HG02678 (cell line): ENCODE data around the gene HTR2B.
A peak's percentile ranks its signal among the peaks of the same experiment; 100 is the strongest.
"Not testable (repeated sequence)": the region's sequence is repeated elsewhere in the genome, so short reads cannot be mapped to it uniquely, and the experiment has no call there.

Experiments used
- ATAC-seq: cut with Tn5 transposase; IDR thresholded peaks from one replicate; pipeline ENCODE4 v1.9.1; 2021; ENCODE audit warnings: mild to moderate bottlenecking, moderate library complexity; ENCODE audit not compliant: unreplicated experiment

HTR2B gene

DNA sequence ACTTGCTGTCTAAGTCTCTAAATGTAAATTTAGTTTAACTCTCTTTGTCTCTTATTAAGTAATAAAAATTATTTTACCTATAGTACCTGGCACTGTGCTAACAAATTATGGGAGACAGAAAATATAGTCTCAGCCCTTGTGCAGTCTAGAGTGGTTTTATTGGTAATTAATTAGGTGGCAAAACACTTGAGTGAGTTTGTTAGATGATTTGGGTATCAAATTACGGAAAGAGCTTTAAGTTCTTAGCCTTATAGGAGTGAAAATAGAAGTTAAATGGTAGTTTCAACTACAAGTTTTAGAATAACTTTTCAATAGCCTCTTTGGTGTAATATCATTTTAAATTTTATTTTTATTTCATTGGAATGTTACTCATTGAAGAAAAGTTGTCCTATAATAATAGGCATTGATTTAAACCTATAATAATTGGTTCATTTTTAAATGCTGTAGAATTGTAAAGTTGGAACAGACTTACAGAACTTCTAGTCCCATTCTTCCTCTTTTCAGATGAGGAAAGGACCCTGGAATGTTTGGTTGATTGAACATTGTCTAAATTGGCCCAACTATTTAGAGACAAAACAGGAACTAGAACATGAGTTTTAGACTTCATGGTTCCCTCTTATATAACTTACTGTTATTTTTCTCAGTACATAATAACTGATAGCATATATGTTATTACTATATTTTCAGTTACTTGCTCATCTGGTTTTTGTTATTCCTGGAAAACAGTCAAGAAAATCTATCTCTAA is 10.2 kb upstream of the HTR2B start:
- no peak for ATAC-seq

DNA sequence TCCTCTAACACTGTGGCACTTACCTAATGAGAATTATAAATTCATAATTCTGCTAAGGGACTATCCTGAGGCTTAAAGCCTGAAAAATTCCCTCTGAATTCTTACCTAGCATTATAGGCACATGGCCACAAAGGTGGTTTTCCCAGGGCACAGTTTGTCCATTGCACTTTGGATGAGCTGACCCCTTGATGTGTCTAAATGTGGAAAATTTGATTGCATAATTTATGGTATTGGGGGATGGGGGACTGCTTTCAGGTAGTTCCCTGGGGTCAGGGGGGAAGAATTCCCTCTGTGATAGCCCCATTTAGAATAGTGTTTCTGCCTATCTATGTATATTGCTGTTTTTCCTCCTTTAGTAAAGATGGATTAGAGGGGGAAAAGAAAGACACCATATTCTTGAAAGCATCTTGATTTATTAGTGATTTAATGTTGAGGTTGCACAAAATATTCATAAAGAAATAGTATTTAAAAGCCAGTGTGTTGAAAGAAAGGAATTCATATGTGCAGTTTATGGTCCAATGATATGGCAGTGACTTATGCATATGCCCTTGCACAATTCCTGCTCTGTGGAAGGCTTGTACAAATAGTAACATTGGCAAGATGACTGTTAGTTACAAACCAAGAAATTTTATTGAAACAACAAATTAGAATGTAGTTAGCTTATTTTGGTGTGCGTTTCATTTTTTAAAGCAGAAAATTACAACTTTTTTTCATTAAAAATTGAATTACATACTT is 8.7 kb upstream of the HTR2B start:
- ATAC-seq = no peak

DNA sequence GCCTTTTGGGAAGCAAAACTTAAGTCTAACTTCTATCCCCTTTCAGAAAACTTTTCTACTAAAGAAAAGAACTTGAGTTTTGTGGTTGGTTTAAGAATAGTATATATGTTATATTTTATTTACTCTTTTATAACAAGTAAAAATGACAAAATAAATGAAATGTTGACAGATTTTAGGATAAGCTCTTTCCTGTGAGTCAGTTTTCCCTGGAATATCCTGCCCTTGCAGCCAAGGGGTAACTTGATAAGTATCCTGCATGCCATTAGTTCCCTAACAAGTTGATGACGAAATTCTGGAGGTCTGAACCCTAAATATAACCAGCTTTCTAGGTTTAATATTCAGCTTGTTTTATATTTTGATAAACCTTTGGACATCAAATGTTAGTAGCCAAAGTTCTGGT is 7.3 kb upstream of the HTR2B start:
- no peak for ATAC-seq

DNA sequence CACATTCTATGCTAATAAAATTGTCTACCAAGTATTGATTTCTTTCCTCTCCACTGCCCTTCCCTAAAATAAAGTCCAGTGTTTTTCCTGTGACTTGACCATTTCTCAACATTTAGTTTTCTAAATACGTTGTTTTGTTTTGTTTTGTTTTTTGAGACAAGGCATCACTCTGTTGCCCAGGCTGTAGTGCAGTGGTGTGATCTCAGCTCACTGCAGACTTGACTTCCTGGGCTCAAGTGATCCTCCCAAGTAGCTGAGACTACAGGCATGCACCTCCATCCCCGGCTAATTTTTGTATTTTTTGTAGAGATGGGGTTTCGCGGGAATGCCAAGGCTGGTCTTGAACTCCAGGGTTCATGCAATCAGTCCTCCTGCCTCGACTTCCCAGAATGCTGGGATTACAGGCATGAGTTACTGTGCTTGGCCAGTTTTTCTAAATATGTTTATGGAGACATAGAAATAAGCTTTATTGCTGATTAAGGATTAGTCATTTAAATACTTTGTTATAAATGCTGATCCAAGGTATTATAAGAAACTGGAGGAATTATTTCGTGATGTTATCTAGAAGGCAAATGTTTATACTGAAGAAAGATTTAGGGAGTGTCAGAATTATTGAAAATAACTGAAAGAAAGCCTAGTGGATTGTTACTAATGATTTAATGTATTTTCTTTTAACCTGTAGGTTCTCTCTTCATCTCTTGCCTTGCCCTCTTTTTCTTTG is 5.7 kb upstream of the HTR2B start:
- ATAC-seq = no peak

DNA sequence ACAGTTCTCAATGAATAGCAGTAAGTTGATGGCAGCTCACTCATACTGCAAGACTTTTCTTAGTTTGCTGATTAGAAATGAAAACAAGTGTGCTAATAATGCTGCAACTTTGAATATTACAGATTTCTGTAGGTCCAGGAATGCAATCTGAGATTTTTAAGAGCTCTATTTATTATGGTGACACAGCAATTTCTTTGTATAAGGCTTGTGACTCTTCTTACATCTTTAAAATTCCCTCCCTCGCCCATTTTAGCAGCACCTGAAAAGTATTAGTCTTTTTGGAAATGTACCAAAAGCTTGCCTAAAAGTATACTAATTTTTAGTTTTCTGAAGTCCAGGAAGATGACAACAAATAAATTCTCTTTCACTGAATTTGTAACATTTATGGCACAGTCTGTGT is 4.4 kb upstream of the HTR2B start:
- ATAC-seq = no peak

DNA sequence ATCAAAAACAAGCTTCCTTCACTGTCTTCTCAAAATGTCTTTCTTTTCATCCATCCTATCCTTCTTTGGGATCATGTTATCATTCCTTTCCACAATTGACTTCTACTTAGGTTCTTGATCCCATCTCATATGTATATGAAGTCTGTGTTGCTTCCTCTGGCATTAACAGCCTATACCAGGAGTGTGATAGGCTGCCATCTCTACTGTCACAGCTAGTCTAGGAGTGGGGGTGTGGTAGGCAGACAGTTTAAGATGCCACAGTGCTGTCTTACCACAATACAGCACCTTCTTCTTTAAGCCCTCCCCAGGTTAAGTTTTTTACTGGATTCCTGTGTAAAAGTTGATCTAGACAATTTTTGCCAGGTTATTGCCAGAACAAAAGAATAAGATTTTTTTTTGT is 3.7 kb upstream of the HTR2B start:
- no peak for ATAC-seq

DNA sequence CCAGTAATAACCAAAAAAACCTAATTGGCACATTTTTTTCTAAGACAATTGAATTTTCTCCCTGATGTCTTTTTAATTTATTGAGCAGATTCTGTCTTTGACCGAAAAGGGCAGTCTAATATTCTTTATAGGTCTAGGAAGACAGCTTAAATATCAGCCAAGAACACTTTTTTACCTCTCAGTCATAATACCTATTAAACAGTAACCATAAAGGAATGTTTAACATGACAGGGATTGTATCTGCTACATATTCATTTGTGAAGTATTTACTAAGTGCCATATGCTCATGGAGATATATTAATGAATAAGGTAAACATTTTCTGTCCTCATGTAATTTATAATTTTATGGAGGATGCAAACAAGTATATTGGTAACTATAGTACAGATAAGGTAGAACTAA is 3.1 kb upstream of the HTR2B start:
- ATAC-seq = no peak

DNA sequence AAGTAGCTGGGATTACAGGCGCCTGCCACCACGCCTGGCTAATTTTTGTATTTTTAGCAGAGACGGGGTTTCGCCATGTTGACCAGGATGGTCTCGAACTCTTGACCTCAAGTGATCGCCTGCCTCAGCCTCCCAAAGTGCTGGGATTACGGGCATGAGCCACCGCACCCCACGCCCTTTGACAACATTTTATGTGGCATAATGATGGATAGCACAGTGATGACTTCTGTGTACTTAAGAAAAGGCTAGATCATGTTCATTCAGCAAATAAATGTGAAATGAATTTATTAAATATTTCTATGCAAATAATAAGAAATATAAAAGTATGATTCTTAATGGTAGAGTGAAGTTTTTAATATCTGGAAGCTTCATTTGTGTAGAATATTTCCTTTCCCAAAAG is 2.6 kb upstream of the HTR2B start:
- ATAC-seq = no peak

DNA sequence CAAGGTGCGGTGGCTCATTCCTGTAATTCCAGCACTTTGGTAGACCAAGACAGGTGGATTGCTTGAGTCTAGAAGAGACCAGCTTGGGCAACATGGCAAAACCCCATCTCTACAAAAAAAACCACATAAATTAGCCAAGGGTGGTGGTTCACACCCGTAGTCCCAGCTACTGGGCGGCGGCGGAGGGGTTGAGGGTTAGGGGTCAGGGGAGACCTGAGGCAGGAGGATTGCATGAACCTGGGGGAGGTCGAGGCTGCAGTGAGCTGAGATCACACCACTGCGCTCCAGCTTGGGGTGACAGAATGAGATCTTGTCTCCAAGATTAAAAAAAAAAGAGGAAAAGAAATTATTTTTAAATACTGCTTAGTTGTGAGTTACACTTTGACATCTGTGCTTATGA is 1.3 kb upstream of the HTR2B start:
- ATAC-seq = no peak

DNA sequence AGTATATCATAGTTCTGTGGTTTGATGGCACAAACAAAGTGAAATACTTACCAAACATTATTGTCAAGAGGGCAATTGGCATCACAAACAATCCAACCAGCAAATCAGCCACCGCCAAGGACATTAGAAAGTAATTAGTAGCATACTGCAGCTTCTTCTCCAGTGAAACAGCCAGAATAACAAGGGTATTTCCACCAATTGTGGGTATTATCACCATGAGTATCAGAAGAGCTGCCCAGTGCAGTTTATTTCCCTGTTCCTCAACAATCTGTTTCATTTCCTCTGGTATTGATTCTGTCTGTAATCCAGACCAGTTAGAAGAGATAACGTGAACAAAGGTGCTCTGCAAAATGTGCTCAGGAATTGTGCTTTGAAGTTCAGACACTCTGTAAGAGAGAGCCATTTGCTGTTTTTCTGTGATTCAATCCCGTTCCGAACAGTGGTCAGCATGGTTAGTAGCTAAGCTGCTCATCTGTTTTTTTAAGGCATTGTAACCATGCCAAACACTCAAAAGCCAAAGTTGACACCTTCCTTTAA is 1.4 kb downstream of the HTR2B start:
- no peak for ATAC-seq

DNA sequence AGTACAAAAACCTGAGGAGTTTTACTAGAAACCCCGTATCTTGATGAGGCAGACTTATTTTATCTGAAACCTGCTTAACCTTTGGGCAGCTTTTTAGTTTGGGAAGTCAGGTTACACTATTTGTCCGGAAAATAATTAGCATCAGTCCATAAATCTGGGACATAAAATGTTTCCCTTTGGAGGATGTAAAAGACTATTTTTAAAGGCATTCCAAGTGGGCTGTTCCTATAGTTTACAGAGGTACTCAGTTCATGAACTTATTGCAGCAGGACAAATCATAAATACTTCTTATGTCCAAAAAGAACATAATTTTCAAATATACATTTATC is 6.3 kb downstream of the HTR2B start:
- ATAC-seq = no peak

DNA sequence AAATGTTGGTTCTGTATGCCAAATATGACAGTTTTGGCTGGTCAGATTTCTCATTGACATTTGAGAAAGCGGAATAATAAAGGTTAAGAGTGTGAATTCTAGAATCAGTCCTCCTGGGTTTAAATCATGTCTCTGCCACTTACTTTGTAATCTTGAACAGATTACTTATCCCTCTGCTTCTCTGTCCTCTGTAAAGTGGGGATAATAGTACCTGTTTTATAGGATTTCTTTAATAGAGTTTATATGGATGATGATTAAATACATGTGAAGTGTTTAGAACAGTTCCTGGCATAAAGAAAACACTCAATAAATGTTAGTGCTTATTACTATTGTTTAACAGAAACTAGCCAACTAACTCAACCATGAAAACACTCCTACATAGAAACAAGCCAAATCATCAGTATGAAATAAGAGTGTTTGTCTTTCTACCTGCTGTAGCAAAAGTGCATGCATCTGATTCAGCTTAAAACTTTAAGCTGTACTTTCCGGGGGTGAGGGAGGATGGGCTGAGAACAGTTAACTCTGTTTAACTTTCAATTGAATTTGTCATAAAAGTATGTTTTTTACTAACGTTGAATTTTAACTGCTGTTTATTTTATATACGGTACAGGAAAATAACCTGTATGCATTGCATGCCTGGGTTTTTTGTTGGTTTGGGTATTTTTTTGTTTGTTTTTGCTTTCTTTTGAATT is 6.8 kb downstream of the HTR2B start:
- no peak for ATAC-seq

DNA sequence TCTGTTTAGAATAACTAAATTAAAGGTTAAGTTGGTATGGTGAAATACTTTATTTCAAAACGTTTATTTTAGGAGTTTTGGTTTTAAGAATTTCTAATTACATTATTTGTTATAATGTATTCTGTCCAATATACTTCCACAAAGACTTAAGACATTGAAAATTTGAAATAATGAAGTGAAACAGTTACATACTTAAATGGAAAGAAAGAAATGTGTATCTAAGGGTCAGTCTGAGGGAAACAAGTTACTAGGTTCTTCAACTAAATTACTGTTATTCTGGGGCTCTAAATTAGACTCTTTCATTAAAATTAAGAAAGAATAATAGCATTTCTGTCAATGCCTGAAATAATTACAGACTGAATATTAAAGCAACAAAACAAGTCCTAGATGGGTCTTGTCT is 7.7 kb downstream of the HTR2B start:
- no peak for ATAC-seq

DNA sequence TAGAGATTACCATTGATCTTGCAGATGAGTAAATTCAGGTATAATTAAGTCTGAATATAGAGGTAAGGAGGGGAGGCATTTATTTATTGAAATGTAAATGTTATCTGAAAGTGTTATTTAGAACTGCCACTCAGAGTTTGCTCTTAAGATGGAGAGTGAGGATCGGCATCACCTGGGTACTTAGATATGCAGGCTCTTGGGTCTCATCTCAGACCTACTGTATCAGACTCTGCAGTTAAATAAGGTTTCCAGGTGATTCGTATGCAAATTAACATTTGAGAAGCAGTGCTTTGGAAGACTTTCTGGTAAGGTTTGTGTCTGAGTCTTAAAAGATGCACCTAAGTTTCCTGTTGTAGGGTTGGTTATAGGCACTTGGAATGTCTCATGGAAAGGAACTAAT is 9.2 kb downstream of the HTR2B start:
- ATAC-seq = no peak

DNA sequence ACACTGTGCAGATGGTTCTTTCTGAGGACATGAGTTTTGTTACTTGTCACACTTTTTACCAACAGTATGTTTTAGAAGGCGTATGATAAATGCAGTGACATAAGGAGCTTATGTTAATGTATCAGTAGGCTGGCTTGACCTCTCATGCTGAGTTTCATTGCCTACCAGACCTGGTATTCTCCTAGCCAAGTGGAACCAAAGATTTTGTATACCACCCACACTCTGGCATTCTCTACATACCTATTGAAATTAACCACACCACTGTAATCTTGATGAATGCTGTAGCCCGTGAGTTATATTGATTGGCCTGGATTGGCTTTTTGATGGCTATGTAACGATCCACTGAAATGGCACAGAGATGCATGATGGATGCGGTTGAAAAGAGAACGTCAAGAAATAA is 11.4 kb downstream of the HTR2B start:
- ATAC-seq = no peak

DNA sequence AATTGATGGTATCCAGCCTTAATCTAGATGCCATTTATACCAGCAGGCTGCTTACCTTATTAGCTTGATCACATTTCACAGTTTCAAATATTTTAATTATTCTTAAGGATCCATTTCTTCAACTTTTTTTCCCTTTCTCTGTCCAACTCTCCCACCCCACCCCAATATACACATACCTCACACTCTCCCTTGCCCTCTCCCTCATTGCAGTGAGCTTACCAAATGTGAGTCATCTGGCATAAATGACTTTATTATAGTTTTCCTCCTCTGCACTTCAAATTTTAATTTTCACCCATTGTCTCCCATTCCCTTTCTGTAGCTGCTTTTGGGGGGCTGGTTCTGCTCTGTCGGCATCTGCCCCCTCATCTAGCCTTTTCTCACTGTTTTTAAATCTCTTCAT is 12.9 kb downstream of the HTR2B start:
- no peak for ATAC-seq

DNA sequence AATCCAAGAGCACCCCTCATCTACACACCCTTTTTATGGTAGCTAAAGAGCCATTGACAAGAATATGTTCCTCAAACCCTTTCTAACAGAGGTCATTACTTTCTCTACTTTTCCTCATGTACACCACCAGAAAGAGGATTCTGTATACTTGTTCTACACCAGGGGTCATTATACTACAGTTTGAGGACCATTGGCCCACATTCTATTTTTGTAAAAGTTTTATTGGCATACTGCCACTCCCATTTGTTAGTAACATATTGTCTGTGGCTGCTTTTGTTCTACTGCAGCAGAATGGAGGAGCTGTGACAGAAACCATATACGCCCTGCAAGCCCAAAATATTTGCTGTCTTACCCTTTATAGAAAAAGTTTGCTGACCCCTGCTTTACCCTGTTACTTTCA is 14.3 kb downstream of the HTR2B start:
- ATAC-seq = no peak

DNA sequence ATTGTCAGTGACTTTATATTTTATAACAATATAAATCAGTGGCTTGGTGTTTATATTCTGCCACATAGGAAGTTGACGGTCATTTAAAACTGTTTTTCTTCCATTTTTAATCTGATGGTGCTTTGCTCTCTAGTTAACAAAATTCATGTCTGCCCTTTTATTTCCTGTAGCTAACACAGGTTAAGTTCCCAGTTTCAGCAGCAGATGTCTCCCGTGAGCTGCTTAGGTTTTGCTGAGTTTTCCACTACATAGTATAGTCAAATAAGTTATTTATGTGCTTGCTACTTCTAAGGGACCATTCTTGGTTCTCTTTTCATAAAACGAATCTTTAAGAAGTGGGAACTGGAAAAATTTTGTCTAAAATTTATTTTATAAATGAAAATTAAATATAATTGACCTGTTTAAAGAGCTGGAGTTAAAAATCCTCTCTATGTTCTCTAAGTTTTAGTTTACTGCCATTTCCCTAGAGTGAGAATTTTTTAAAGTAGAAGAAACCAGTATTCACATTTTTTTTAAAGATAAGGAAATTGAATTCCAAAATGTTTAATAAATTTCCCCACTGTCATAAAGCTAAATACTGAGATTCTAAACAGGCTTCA is 20.6 kb downstream of the HTR2B start:
- peak; percentile 64 for ATAC-seq

DNA sequence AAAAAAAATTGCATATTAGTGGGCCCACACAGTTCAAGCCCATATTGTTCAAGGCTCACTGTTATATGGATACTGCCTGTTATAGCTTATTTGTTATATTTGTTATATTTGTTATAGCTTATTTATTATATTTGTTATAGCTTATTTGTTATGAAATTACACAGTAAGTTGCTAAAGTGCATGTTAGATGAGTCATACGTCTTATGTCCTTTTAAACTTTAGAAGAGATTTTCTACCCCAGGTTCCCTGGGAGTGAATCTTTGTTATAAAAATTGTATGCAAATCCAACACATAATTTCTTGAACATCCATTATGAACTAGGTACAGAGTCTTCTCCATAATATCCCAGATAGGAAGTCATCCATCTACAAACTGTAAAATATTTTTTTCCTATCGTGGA is 22.1 kb downstream of the HTR2B start:
- no peak for ATAC-seq

DNA sequence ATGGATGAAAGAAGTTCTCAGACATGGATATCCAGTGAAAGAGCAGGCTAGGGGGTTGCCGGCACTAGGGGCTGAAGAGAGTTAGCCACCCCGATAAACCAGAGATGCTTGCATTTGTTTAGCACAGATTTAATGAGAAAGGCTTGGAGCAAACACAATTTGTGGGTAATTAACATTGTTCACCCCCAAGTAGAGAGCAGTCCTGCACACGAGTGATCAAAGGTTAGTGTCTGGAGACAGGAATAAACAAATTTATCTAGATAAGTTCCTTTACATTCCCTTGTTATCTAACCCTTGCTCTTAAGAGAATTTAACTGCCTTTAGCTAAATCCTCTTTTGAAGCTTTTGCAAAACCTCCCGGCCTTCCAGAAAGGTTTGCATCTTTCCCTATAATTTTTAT is 23.9 kb downstream of the HTR2B start:
- no peak for ATAC-seq

DNA sequence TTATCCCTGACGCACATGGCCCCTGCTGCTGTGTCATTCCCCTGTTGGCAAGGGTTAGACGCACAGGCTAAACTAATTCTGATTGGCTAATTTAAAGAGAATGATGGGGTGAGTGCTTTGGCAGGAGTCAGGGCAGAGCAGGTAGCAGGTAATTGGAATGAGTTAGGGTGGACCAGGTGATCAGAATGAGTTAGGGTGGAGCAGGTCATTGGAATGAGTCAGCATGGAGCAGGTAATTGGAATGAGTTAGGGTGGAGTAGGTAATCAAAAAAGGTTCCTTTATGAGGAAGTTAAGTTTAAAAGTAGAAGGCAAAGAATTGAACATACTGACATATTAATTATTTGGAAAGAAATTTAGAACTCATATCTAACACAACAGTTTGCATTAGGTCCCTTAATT is 24.5 kb downstream of the HTR2B start:
- ATAC-seq = not testable (repeated sequence)
